T-helper 2 cell (primary cell): Measurements from ENCODE around the gene KIAA0825.

Experiments
- DNase-seq, 5 experiments: peaks; one replicate each; pipeline versions ENCODE4 v3.0.0 to v3.0.0-alpha.2; 2012 to 2022

The KIAA0825 gene

DNA sequence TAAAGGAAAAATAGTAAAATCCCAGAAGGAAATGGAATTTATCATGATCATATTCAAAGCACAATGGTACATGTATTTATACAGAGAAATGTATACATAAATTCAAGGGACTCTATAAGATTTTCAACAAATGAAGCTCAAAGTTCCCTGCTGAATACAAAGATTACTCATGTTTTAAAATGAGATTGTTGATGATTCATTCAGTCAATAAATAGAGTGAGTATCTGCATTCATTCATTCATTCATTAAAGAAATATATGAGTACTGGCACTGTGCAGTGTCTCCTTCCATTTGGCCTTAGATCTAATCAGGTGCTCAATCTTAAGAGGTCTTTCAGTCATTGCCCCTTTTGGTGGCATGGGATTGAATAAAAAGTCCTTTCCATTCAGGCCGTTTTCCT is 310.0 kb downstream of the KIAA0825 start:
- no peak for DNase-seq

DNA sequence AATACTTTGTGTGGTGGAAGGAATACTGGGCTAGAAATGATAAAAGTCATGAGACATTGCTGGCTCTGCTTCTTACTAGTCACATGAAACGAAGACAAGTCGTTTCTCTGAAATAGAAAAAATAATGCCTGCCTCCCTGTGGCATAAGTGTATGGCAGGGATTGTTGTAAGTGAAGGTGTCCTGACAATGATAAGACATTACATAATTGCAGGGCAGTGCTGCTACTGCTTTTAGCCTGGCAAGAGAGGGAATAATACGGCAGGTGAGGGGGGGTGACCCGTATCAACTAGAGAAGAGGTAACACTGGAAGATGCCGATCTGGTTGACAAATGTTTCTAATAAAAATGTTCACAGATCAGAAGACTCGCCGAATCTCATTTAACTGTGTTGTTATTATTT is 314.3 kb downstream of the KIAA0825 start:
- DNase-seq: no peak

DNA sequence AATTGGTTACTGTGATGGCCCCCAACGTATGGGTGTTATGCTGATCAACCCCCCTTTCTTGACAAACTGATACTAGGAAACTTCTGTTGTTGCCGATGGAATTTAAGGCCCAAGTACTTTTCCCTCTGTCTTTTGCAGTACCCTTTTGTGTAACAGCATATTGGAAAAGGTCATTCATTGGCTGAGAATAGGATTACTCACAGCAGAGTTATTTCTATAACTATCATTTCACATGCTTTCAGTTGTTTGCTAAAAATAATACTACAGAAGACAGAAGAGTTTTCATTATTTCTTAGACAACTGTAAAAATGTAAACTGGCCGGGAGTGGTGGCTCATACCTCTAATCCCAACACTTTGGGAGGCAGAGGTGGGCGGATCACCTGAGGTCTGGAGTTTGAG is 329.5 kb downstream of the KIAA0825 start:
- DNase-seq: no peak

DNA sequence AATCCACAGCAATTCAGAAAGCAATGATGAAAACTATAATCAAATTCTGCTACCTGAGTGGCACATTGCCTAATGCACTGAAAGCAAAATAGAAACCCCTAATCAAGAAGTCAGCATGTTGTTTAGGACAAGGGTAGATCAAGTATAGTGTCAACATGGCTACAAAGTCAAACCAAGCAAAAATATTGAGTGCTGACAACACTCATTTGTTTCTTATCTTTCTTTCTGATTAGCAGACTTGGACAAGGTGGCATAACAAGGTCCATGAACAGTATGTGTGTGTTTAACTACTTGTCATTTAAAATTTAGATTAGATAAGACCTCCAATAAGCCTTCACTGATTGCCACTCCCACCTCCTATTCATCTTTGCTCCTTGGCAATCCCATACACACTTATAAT is 332.4 kb downstream of the KIAA0825 start:
- no peak for DNase-seq

DNA sequence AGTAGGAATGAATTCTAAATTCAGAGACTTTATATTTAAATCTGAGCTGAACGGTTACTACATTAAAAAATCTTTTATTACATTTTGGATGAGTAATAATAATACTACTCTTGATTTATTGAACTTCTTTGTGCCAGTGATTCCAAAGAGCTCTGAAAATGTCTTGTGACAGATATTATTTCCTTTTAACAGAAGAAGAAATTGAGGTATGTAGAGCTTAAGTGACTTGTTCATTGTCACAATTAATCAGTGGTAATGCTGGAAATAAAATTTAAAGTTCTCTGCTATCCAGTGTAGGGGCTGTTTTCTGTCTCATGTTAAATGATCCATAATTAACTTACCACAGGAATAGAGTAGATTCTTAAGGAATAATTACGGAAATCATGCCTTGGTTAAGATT is 335.3 kb downstream of the KIAA0825 start:
- no peak for DNase-seq

DNA sequence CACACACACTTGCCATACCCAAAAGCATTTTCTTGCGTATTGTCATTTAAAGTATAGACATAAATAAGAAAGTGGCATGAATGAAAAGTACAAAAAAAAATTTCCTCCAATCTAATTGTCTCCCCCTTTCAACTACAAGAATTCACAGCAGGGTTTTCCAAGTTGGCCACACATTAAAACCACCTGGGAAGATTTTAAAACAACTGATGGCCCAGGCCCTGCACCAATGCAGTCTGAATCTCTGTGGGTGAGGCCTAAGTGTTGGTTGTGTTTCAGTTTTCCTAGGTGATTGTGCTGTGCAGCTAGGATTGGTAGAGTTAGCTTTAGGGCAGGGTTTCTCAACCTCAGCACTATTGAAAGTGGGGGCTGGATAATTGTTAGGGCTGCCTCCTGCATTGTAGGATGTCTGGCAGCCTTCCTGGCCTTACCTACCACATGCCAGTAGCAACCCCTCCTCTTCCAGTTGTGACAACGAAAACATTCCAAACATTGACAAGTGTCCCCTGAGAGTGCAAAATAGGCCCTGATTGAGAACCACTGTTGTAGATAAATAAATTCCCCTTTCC is 337.1 kb downstream of the KIAA0825 start:
- no peak for DNase-seq

DNA sequence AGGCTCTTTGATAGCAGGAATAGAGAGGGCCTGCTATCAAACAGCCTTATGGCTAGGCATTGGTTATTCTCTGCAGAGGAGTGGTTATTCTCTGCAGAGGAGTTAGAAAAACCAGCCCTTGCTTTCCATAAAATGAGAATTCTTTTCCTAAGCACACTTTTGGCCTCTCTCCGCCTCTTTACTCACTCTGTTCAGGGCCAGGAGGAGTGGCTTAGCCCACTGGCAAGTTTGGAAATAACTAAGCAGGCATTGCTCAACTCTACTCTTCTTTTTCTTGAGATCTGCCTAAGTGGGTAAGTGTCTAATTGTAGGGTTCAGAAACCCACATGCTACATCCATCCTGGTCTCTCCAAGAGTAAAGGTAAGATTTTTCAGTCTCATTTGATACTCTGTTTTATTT is 341.7 kb downstream of the KIAA0825 start:
- no peak for DNase-seq

DNA sequence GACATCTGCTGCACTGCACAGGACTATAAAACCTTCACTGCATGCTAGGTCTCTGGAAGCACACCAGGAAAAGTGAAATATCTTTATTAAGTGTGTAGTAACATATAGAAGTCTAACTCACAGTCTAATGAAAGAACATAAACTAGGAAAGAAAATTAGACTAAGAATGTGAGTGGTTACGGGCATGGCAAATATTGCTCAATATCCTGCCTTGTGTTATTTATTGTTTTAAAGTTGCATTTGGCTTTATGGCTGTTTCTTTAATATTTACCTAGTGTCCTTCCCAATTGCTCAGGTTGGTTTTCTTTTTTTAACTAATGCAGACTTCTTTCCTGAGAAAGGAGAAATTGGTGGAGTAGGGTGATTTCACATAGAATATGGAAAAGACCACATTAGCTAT is 342.4 kb downstream of the KIAA0825 start:
- no peak for DNase-seq

DNA sequence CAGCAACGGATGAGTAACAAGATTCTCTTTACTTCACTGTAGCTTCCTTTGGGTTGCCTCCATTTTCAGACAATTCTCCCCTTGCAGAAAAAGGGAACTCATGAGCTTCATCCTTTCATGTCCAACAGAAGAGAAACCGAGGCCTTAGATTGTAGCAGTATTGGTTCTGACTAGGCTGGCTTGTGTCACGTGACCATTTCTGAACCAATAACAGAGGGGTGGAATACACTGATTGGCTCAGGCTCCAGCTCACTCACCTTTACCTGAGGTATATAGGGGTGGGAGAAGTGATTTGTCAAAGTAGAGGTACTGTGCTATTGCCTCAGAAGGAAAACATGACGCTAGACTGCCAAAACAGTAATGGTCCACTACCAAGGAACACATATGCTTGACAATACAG is 343.7 kb downstream of the KIAA0825 start:
- DNase-seq: no peak

DNA sequence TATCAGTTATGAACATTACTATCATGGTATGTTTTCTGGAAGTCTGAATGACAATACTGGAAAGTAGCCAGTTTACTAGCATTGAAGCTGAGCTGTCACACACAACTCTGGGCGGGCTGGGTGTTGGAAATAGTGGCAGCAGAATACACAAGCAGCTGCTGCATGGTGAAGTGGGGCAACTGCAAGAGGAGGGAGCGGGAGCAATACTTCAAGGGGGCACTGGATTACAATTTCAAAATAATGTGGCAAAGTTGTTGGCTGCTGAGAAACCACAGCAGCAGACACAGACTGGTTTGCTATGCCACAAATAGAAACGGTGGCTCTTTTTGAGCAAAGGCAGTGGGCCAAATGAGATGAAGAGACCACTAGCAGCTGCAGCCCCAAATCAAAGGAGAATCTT is 350.2 kb downstream of the KIAA0825 start:
- DNase-seq: no peak

DNA sequence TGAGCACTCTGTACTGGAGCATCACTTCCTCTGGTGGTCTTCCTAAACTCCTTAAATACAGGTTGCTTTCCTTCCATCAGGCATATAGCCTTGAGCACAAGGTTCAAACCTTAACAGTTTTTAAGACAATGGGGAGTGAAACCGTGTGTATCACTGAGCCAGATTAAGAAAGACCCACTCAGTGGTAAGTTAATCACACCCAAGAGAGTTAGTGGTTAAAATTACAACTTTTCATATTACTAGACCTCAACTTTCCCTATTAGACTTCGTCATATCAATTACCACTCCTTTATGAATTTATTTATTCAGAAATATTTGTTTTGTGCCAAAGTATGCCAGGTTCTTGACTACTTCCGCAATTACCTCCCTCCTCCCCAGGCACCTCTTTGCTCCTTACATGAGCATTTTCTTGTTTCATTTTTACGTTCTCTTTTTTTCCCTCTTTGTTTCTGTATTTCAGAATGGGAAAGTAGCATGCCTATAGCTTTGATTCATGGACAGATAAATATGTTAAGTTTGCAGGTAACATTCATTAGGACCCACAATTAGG is 351.0 kb downstream of the KIAA0825 start:
- no peak for DNase-seq

DNA sequence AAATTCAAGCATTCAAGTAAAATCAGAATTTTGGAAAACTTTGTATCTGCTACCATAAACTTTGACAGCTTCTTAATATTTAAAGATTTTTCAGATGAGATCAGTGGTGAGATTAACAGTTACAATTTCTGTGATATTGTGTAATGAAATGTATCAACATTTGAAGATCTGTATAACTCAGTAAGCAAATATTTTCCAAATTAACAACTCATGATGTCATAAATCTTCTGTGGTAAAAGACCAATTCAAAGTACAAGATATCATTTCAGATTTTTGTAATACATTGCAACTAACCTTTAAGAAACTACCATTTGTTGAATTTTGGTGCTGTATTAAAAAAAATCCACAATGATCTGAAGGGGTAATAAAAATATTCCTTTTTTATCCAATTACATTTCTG is 352.2 kb downstream of the KIAA0825 start:
- no peak for DNase-seq

DNA sequence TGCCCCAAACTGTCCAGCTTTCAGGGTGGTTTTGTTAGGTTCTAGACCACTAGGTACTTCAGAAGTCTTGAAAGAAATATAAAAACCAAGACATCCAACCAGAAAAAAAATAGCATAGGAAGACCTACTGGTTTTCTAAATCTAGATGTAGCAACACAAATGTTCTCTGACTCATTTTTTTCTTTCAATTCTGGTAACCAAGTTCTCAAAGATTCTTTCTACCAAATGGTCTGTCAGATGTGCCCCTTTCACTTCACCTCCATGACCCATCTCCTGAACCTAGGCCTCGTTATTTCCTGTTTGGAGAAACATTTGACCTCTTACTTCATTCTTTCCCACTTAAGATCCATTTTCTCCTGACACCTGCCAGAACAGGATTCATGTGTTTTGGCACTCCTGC is 355.3 kb downstream of the KIAA0825 start:
- DNase-seq: peak in 1 of 5 experiments; percentile 26

DNA sequence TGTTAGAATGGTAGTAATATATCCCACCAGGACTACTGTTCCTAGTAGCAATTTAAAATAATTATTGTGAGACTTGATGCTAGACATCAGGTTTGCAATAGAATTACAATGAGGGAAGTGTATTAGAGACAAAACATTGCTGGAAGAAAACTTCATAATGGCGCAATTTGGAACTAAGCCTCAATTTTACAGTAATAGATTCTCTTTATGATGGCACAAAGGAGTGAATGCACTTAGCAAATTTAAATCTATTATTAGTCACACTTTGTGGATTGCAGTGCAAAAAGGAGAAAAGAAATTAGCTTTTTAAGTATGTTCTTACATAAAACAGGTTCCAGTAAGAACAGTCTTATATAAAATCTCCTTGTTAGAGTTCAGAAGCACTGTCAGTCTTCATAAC is 358.3 kb downstream of the KIAA0825 start:
- DNase-seq: no peak

DNA sequence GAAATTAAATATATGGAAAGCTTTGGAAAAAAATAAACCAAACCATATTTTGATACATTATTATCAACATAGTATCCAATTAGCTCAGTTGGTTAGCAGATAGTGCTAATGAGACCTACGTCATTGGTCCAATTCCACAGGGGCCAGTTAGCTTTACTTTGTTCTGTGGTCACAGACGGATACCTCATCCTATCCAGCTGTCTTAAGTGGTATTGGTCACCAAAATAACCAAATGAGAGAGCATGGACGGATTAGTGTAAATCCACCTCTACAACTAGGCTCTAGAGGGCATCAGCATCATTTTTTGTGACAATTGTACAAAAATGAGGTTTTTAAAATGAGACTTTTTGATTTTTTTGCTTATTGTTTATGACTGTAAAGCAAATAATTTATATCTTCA is 364.2 kb downstream of the KIAA0825 start:
- no peak for DNase-seq

DNA sequence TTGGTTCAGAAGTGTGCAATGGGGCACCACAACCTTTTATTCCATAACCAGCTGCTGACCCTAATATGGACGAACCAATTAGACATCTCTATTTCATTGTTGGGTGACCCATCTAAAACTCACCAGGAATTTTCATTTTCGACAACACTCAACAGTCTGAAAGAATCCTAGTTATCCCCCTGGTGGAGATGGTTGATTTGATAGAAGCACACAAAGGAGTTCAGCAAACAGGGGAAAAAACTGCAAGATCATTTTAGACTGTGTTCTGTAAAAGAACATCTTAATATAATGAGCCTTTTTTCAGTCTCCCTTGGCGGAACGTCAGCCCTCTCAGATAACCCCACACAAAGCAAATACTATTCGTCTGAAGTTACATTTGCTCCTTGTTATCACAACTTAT is 367.4 kb downstream of the KIAA0825 start:
- no peak for DNase-seq

DNA sequence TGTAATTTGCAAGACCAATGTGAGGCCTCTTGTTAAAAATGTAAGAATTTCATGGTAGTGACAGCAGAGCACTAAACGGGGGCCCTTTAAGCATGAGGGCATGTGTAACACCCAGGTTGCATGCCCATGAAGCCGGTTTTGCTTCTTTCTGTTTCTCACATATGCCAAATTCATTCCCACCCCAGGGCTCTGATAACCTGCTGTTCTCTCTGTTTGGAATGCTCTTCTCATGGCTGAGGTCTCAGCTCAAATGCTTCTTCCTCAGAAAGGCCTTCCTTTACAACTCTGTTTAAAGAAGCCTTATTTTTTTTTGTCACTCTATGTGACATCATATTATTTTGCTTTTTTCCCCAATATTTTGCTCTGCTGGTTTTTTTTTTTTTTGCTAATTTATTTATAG is 369.0 kb downstream of the KIAA0825 start:
- no peak for DNase-seq

DNA sequence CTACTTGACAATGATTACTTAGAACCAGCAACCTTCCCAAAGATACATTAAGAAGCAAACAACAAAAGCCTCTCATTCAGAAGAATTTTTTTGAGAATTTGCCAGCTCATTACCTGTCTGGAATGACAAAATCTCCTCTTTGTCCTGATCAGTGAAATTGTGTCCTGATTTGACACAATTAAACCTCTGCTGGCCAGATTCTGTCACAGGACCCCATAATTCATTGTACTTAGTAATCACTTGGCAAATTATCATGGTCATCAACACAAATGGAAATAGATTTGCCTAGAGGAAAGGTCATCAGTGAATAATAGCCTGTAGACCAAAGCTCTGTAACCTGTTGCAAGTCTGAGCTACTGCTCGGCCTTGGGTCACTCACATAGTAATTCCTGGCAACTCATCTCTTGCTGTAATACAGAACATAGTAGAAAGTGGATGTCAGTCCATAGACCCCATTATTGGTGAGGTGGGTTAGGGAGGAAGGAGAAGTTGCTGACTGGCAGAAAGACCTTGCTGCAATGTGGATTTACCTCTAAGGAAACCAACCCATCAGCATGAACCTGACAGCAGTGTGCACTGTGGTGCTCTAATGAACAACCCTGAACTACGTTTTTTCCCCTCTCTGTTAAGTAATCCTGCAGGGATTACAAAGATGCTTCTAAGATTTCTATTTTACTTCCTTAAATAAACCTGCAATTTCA is 370.1 kb downstream of the KIAA0825 start:
- DNase-seq: no peak

DNA sequence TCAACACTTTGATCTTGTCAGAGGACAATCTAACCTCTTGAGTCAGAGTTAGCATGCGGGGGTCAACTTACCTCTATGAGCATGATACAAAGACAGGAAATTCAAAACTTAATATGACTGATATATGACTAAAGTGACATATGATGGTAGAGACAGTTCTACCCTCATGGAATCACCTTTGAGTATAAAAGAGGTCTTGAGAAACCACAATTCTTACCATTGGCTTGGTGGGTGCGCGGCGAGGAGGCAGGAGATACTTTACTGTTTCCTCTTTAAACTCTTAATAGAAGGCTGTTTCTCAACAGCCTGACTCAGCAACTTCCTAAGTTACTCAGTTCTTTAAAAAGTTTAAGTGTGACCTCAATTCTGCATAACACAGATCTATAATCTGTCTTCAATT is 372.8 kb downstream of the KIAA0825 start:
- peak in 1 of 5 experiments; percentile 44 for DNase-seq

DNA sequence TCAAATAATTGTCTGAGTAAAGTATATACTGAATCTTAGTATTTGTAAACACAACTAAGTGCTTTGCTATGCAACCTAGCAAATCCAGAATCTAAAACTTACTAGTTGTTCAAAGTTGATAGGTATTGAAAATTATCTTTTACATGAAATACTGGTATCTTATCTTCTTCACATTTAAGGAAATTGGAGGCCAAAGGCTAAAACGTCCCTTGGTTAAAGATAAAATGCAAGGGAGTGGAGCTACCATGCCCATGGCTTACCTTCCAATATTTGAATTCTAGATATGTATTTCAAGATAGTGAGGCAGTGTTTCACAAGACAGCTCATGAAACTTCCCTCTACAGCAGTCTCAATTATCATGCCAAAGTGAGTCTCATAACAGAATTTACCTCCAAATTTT is 373.5 kb downstream of the KIAA0825 start:
- DNase-seq: no peak

DNA sequence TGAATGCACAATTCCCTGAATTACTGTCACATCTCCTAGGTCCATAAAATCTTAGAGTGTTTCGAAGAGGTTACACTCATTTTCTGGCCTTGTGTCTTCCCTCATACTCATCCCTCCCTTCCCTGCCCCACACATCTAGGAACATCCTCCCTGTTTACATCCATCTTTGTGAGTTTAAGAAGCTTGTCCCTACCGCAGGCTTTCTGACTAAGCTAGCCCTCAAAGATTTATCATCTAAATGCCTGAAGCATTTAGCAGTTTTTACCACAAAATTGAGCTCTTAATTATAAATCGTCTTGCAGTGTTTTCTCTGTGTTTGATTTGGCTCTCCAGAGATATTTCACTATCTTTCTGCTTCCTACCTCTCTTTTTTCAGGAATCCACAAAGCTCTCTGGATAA is 374.8 kb downstream of the KIAA0825 start:
- DNase-seq: no peak

DNA sequence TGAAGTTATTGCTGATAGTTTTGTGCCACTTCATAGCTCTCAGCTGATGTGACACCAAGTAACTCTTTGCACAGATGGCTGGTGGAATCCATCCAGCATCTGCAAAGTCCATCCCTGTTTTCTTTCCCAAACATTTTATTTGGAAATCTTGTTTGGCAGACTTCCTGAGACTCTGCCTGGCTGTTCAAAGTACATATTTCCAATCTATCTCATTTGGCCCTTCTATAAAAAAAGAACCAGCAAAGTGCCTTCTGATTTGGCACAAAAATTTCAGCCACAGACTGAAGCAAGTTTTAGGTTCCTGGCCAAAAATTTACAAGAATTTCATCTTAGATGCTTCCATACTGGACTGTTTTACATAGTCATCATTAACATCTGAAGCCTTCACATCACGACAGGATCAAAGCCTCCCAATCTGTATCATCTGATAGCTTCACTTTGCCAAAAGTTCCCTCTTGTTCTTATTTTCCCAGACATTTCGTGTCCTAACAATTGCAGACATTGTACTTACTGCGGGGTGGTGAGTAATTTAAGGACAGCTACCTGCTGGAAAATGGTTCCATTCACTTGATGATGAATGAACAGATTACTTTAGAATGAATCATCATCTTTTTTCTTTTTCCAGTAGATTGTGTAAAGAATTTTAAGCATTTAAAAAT is 377.3 kb downstream of the KIAA0825 start:
- DNase-seq: no peak

DNA sequence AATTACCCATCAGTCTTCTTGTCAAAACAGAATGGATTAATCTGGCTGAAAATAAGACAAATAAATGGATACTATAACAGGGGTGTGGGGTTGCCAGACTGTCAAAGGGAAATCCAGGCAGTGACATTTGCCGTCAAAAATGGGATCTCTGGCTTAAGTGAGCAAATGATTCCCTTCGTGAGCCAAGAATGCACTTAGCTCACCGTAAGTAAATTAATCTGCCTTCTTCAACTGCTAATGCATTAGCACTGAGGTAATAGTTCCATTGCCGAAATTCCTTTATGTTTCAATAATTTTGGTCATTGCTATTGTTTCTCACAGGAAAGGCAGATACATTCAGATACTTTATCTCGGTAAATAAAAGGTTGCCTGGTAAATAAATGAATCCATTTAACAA is 377.8 kb downstream of the KIAA0825 start:
- no peak for DNase-seq

DNA sequence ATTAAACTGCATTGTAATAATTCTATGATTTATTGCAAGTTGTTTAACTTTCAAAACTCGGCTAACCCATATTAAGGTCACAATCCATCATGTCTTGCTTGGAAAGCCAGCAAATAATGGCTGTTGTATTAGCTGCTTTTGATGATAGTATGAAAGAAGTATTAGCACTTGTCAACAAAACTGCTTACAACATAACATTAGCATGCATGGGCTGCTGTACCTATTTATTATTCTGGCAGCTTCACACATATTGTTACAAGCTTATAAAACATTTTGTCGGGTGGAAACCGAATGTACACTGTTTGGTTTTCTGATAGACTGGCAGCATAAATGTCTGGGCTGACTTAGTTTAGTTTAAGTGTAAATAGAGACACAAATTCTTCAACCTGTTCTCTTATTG is 378.3 kb downstream of the KIAA0825 start:
- no peak for DNase-seq
